Right lobe of liver (tissue), 6 donors: ENCODE measurements around the gene TMEM72. TPM values are rescaled to one million over a fixed set of nuclear protein-coding genes. Genes with fewer than 3 reads are reported as not detected.

Source experiments
- ATAC-seq, 4 donors: fragments of 200-7000 bp; cut with Tn5 transposase; one replicate each; pipeline ENCODE4 v1.9.1; 2020; ENCODE audit warnings: mild to moderate bottlenecking in 4 of 4, moderate library complexity in 4 of 4
- DNase-seq, 3 donors: peaks; one replicate each; pipeline ENCODE4 v3.0.0-alpha.2; 2020
- H3K27ac ChIP-seq, 3 donors: fragments of 200-600 bp; one replicate each; pipeline ENCODE4 v1.8.0; 2022
- H3K27me3 ChIP-seq, 2 donors: fragments of 200-600 bp; one replicate each; pipeline ENCODE4 v1.8.0; 2022
- H3K36me3 ChIP-seq, 4 donors: fragments of 200-600 bp; sonication (generic) in 1 of 4; one replicate each; pipeline versions ENCODE4 v1.5.1 to v1.8.0; 2017 to 2022; ENCODE audit warnings: control low read depth in 1 of 4
- H3K4me1 ChIP-seq, 4 donors: fragments of 200-600 bp; sonication (generic) in 1 of 4; one replicate each; pipeline versions ENCODE4 v1.5.1 to v1.8.0; 2017 to 2022; ENCODE audit warnings: control low read depth in 1 of 4
- H3K4me3 ChIP-seq, 3 donors: fragments of 200-600 bp; one replicate each; pipeline ENCODE4 v1.8.0; 2022
- H3K9me3 ChIP-seq, 4 donors: fragments of 200-600 bp; sonication (generic) in 1 of 4; one replicate each; pipeline versions ENCODE4 v1.5.1 to v1.8.0; 2017 to 2022; ENCODE audit warnings: control low read depth in 1 of 4
- CTCF ChIP-seq, 4 donors: fragments of 200-600 bp in 3 of 4; fragments of 450-650 bp in 1 of 4; IDR thresholded peaks; one replicate each; pipeline versions ENCODE4 v1.5.1 to v1.8.0; 2016 to 2022; ENCODE audit warnings: antibody characterized with exemption in 4 of 4, mild to moderate bottlenecking in 2 of 4
- POLR2A ChIP-seq: fragments of 450-650 bp; IDR thresholded peaks from one replicate; pipeline ENCODE4 v1.6.1; 2017; ENCODE audit warnings: antibody characterized with exemption, mild to moderate bottlenecking
- WGBS: methylation state at CpG from one replicate; pipeline ENCODE4 v1.1.6; 2018; ENCODE audit warnings: low coverage, low lambda C conversion rate; ENCODE audit not compliant: insufficient coverage; ENCODE audit errors: missing lambda C conversion rate; 5-methylcytosine and 5-hydroxymethylcytosine counted together
- intact Hi-C, 2 donors: fragments of 100-400 bp; cut with DNase I; formaldehyde crosslinking; loops; one replicate each; pipeline versions ENCODE4 v1.11.2 to v1.14.1; 2022
- total RNA-seq, 6 experiments: library from RNA; depleted of rRNA in 2 of 6; stranded (reverse); fragments of >200 nt in 2 of 6; fragmentation: NEBNext Ultra II Directional in 3 of 6; extraction: Animal tissue kit (Norgen Biotek cat#: 25700) in 3 of 6; gene quantifications; one replicate each; pipeline versions ENCODE4 v1.1.0 to v1.2.4, GENCODE V29; 2016 to 2023
- donor health status: DM: no; HTN: yes; CAD: no.
- donor health status: DM: no; HTN: no; CAD: no.
- donor health status: DM: no; HTN: no; CAD: no.
- donor health status: DM: no; HTN: yes; CAD: no.
- donor health status: DM: no; HTN: yes; CAD: no.

TMEM72 gene
- total RNA-seq, 6 experiments from 2014 or later: not detected

DNA sequence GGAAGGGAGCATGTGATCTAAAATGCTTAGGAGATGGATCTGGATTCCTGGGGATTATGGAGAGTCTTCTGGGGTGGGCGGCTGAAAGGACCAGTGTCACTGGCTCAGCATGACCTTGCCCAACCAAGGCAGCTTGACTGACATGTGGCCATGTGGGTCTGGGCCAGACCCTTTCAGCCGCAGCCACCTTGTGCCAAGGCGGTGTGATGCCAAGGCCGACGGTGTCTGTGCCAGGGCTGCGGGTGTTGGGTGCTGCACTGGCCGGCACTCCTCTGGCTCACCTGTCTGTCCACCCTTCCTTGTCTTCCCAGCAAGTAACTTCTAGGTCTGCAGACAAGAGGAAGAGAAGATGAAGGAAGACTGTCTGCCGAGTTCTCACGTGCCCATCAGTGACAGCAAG lies 58.7 kb downstream of the TMEM72 start:
- Histone ChIP-seq H3K4me1 (peaks cover 0 to 54% (median 4%) of the 10 kb centered on the region in 4 donors), H3K4me3 (no peak overlapping the region), H3K9me3 (no peaks in the 10 kb centered on the region), H3K27me3 (no peaks in the 10 kb centered on the region), H3K27ac (no peak overlapping the region), H3K36me3 (peaks cover 0 to 18% (median 0%) of the 10 kb centered on the region in 4 donors)
- 60% methylated on average over 2 of the region's 9 CpGs for WGBS
- ATAC-seq (peak in 3 of 4 donors; percentile 15 to 49 (median 32)), DNase-seq (peak; percentile 38 to 81 (median 80))
- TF ChIP-seq POLR2A (no peak), CTCF (IDR thresholded peaks at IDR 0.05) (no peak)
- intact Hi-C loops: loop anchor here (5.0 kb wide), 1 partner anchor 38 kb away; no protein-coding TSS in a partner anchor

DNA sequence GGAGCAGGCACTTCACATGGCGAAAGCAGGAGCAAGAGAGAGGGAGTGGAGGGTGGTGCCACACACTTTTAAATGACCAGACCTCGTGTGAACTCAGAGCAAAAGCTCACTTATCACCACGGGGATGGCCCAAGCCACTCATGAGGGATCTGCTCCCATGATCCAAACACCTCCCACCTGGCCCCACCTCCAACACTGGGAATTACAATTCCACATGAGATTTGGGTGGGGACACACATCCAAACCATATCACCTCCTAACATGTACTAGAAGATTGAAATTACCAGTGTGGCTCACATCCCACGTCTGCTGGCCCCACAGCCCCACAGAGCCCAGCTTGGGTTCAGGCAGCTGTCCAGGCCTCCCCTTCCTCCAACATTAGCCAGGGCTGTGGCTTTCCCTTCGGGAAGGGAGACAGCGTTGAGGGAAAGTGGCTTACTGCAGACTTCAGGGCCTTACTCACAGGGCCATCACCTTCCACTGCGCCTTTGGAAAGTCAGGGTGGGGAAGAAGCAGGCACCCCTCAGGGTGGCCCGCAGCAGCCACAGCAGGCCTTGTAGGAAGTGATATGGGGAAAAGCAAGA lies 59.8 kb downstream of the TMEM72 start:
- peaks cover 0 to 18% (median 0%) of the 10 kb centered on the region in 4 donors for H3K36me3 ChIP-seq
- no peak for ATAC-seq
- H3K4me3 ChIP-seq: no peak overlapping the region
- intact Hi-C loops: loop anchor here (5.0 kb wide), 1 partner anchor 39 kb away; no protein-coding TSS in a partner anchor
- H3K27me3 ChIP-seq: no peaks in the 10 kb centered on the region
- TF ChIP-seq CTCF (IDR thresholded peaks at IDR 0.05): no peak
- TF ChIP-seq POLR2A: no peak
- 94% methylated on average over 5 of the region's 8 CpGs for WGBS
- DNase-seq: no peak
- no peak overlapping the region for H3K27ac ChIP-seq
- no peaks in the 10 kb centered on the region for H3K9me3 ChIP-seq
- H3K4me1 ChIP-seq: peaks cover 0 to 52% (median 6%) of the 10 kb centered on the region in 4 donors

- intact Hi-C loops: loop anchor here (5.0 kb wide), 1 partner anchor 39 kb away; no protein-coding TSS in a partner anchor
- H3K4me1 ChIP-seq: peaks cover 0 to 54% (median 7%) of the 10 kb centered on the region in 4 donors
- H3K36me3 ChIP-seq: peaks cover 0 to 18% (median 0%) of the 10 kb centered on the region in 4 donors
- H3K4me3 ChIP-seq: no peak overlapping the region
- H3K9me3 ChIP-seq: no peaks in the 10 kb centered on the region
- TF ChIP-seq CTCF (IDR thresholded peaks at IDR 0.05) (no peak), POLR2A (no peak)
- no peaks in the 10 kb centered on the region for H3K27me3 ChIP-seq
- DNase-seq (peak in 1 of 3 donors; percentile 41), ATAC-seq (no peak)
- no peak overlapping the region for H3K27ac ChIP-seq
- WGBS: 100% methylated on average over 4 of the region's 11 CpGs
Measured at GRCh38 chr10:44971434-44971833, 60.3 kb downstream of the TMEM72 start.

GRCh38 chr10:44971935-44972757 lies 61.0 kb downstream of the TMEM72 start:
- Histone ChIP-seq H3K4me1 (peaks cover 0 to 53% (median 9%) of the 10 kb centered on the region in 4 donors), H3K27ac (no peak overlapping the region), H3K27me3 (no peaks in the 10 kb centered on the region), H3K36me3 (peaks cover 0 to 18% (median 2%) of the 10 kb centered on the region in 4 donors), H3K4me3 (no peak overlapping the region), H3K9me3 (no peaks in the 10 kb centered on the region)
- intact Hi-C loops: loop anchor here (5.0 kb wide), 1 partner anchor 40 kb away; no protein-coding TSS in a partner anchor
- no peak for TF ChIP-seq CTCF (IDR thresholded peaks at IDR 0.05)
- no peak for TF ChIP-seq POLR2A
- ATAC-seq (no peak), DNase-seq (no peak)
- 91% methylated on average over 5 of the region's 12 CpGs for WGBS
